OCI-LY7 (cell line): ENCODE data around the gene PIM2. TPM values are rescaled to one million over a fixed set of nuclear protein-coding genes. Genes with fewer than 3 reads are reported as not detected.

ENCODE experiments used
- BruUV-seq: library from RNA; stranded (reverse); fragments of 400-500 nt; replicated peaks from 2 replicates; lab custom pipeline; 2021; lab: Mats Ljungman, UMichigan
- CTCF ChIA-PET: fragments of 300-600 bp; sonication (Branson Sonifier 250); formaldehyde crosslinking; loops from one replicate; lab custom pipeline; 2022; ENCODE audit warnings: antibody characterized with exemption; ENCODE audit not compliant: unreplicated experiment; lab: Charles Lee
- POLR2A ChIA-PET: fragments of 300-600 bp; sonication (Branson Sonifier 250); formaldehyde crosslinking; loops from one replicate; lab custom pipeline; 2022; ENCODE audit warnings: antibody characterized with exemption; lab: Charles Lee
- DNase-seq: peaks from one replicate; pipeline ENCODE4 v3.0.0-alpha.2; 2015; ENCODE audit warnings: low spot score
- H2AFZ ChIP-seq: fragments of 200-600 bp; sonication (generic), shearing (Covaris generic); 2 replicates; pipeline ENCODE4 v1.6.1; 2014; ENCODE audit warnings: mild to moderate bottlenecking, antibody characterized with exemption, low read length, moderate library complexity
- H3K27ac ChIP-seq: fragments of 200-600 bp; sonication (generic); 2 replicates; pipeline ENCODE4 v1.5.1; 2014; ENCODE audit warnings: mixed run types, low read depth, mild to moderate bottlenecking, moderate library complexity, low read length, inconsistent platforms; ENCODE audit not compliant: poor library complexity, severe bottlenecking
- H3K36me3 ChIP-seq: fragments of 200-600 bp; sonication (generic); 2 replicates; pipeline ENCODE4 v1.6.1; 2014; ENCODE audit warnings: mild to moderate bottlenecking, antibody characterized with exemption, low read length, moderate library complexity, mixed read lengths; ENCODE audit not compliant: insufficient read depth
- H3K4me1 ChIP-seq: fragments of 200-600 bp; sonication (generic); 2 replicates; pipeline ENCODE4 v1.5.1; 2014; ENCODE audit warnings: mild to moderate bottlenecking, low read length; ENCODE audit not compliant: insufficient read depth, poor library complexity, severe bottlenecking
- H3K4me2 ChIP-seq: fragments of 200-600 bp; sonication (generic); 2 replicates; pipeline ENCODE4 v1.6.1; 2014; ENCODE audit warnings: mild to moderate bottlenecking, low read length
- H3K4me3 ChIP-seq: fragments of 200-600 bp; sonication (generic); 2 replicates; pipeline ENCODE4 v1.5.1; 2014; ENCODE audit warnings: mild to moderate bottlenecking, low read depth, low read length; ENCODE audit not compliant: poor library complexity, severe bottlenecking
- H3K79me2 ChIP-seq: fragments of 200-600 bp; sonication (generic); 2 replicates; pipeline ENCODE4 v1.6.1; 2016; ENCODE audit warnings: low read depth, mild to moderate bottlenecking, low read length, moderate library complexity, mixed read lengths; ENCODE audit not compliant: insufficient read depth
- H3K9me2 ChIP-seq: fragments of 200-600 bp; sonication (generic); 2 replicates; pipeline ENCODE4 v1.6.1; 2016; ENCODE audit warnings: mild to moderate bottlenecking, low read length, mixed read lengths; ENCODE audit not compliant: insufficient read depth
- H3K9me3 ChIP-seq: fragments of 200-600 bp; sonication (generic); 2 replicates; pipeline ENCODE4 v1.6.1; 2014; ENCODE audit warnings: mild to moderate bottlenecking, mixed run types, low read length, mixed read lengths
- H4K20me1 ChIP-seq: fragments of 200-600 bp; sonication (generic); 2 replicates; pipeline ENCODE4 v1.6.1; 2014; ENCODE audit warnings: mild to moderate bottlenecking, antibody characterized with exemption, low read length, moderate library complexity, mixed read lengths; ENCODE audit not compliant: insufficient read depth
- EZH2phosphoT487 ChIP-seq: fragments of 200-600 bp; sonication (generic); IDR thresholded peaks from 2 replicates; pipeline ENCODE4 v1.6.1; 2018; ENCODE audit warnings: low read depth, borderline replicate concordance, mild to moderate bottlenecking, mixed run types, antibody characterized with exemption, low read length, moderate library complexity, mixed read lengths
- intact Hi-C: fragments of 100-400 bp; cut with micrococcal nuclease; formaldehyde crosslinking; loops from one replicate; pipeline ENCODE4 v1.10.0; 2022; ENCODE audit not compliant: unreplicated experiment
- total RNA-seq, 2 experiments: library from RNA; depleted of rRNA in 1 of 2; stranded (reverse); fragments of >200 nt in 1 of 2; shearing (Covaris generic) in 1 of 2; gene quantifications; 2 replicates each; pipeline ENCODE4 v1.2.3, GENCODE V29; 2014 to 2022
- TF ChIP-seq, protein P1 (sequence below): fragments of 200-600 bp; sonication (generic); conservative IDR thresholded peaks from 2 replicates; pipeline ENCODE4 v1.5.1; 2014; ENCODE audit warnings: mild to moderate bottlenecking, antibody characterized with exemption, low read length, moderate library complexity, mixed read lengths

PIM2 gene
- total RNA-seq, 2 experiments from 2014 or later, result 60.3 to 148 TPM

- no peak for TF ChIP-seq EZH2phosphoT487
- TF ChIP-seq, protein P1, sequence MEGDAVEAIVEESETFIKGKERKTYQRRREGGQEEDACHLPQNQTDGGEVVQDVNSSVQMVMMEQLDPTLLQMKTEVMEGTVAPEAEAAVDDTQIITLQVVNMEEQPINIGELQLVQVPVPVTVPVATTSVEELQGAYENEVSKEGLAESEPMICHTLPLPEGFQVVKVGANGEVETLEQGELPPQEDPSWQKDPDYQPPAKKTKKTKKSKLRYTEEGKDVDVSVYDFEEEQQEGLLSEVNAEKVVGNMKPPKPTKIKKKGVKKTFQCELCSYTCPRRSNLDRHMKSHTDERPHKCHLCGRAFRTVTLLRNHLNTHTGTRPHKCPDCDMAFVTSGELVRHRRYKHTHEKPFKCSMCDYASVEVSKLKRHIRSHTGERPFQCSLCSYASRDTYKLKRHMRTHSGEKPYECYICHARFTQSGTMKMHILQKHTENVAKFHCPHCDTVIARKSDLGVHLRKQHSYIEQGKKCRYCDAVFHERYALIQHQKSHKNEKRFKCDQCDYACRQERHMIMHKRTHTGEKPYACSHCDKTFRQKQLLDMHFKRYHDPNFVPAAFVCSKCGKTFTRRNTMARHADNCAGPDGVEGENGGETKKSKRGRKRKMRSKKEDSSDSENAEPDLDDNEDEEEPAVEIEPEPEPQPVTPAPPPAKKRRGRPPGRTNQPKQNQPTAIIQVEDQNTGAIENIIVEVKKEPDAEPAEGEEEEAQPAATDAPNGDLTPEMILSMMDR, result no peak
- POLR2A ChIA-PET, result interaction anchor here (1.0 to 1.5 kb wide), 4 partner anchors 11 to 250 kb away, joined by 3 to 6 read pairs (median 3); no protein-coding TSS in a partner anchor
- CTCF ChIA-PET, result interaction anchor here (0.5 kb wide), 1 partner anchor 24 kb away, joined by 4 read pairs; no protein-coding TSS in a partner anchor
- Histone ChIP-seq H3K9me3 (no peaks in the 10 kb centered on the region), H3K79me2 (peaks cover 41% of the 10 kb centered on the region), H3K27ac (peak within 1 kb of the TSS; percentile 87), H3K4me2 (peak within 1 kb of the TSS; percentile 99), H3K4me3 (peak within 1 kb of the TSS; percentile 84), H3K36me3 (peaks cover 42% of the 10 kb centered on the region), H3K4me1 (peaks cover 19% of the 10 kb centered on the region), H4K20me1 (peaks cover 5% of the 10 kb centered on the region), H2AFZ (peak within 1 kb of the TSS; percentile 57; the same call in 1 of the 2 replicates), H3K9me2 (no peaks in the 10 kb centered on the region)
- DNase-seq, result peak; percentile 96
- BruUV-seq, result no TSS peak
- intact Hi-C loops, result loop anchor here (5.0 to 10.0 kb wide), 4 partner anchors 40 to 265 kb away; partner anchors contain the start of genes HDAC6 and TFE3
Observed at GRCh38 chrX:48897625-48898306, 21.1 kb downstream of the PIM2 start, which contains the start of the genes PQBP1 and TIMM17B. Gene PQBP1 (plus strand): TSS chrX:48897930. CDS start chrX:48898510, 580 bp downstream. Gene TIMM17B (minus strand): TSS chrX:48897768. CDS start chrX:48897749, 19 bp downstream.

- no peak for TF ChIP-seq EZH2phosphoT487
- TF ChIP-seq, protein P1, result no peak
- Histone ChIP-seq H3K4me3 (peak overlapping the region; percentile 84), H3K27ac (peak overlapping the region; percentile 87), H3K36me3 (peaks cover 38% of the 10 kb centered on the region), H4K20me1 (peaks cover 5% of the 10 kb centered on the region), H3K79me2 (peaks cover 41% of the 10 kb centered on the region), H3K9me2 (no peaks in the 10 kb centered on the region), H3K9me3 (no peaks in the 10 kb centered on the region), H3K4me2 (peak overlapping the region; percentile 97), H3K4me1 (peaks cover 19% of the 10 kb centered on the region), H2AFZ (peak overlapping the region; percentile 57; the same call in 1 of the 2 replicates)
- intact Hi-C loops, result loop anchor here (5.0 to 10.0 kb wide), 4 partner anchors 40 to 265 kb away; partner anchors contain the start of genes HDAC6 and TFE3
- POLR2A ChIA-PET, result interaction anchor here (1.0 to 1.5 kb wide), 3 partner anchors 11 to 249 kb away, joined by 3 to 6 read pairs (median 3); no protein-coding TSS in a partner anchor
- CTCF ChIA-PET, result interaction anchor here (0.5 kb wide), 1 partner anchor 24 kb away, joined by 4 read pairs; no protein-coding TSS in a partner anchor
- no TSS peak for BruUV-seq
- peak; percentile 78 for DNase-seq
Observed at GRCh38 chrX:48897157-48897624, 21.6 kb downstream of the PIM2 start.
